Astrocyte of the cerebellum (primary cell): ENCODE measurements around the gene SFRP4.
"Not testable (repeated sequence)": the region's sequence is repeated elsewhere in the genome, so short reads cannot be mapped to it uniquely, and the experiment has no call there.

Experiments used
- DNase-seq: peaks from one replicate; pipeline ENCODE4 v3.0.0-alpha.2; 2011; ENCODE audit warnings: low read depth
- H3K4me3 ChIP-seq: 2 replicates; pipeline ENCODE4 v1.5.1; 2011; ENCODE audit warnings: mild to moderate bottlenecking, low read depth, low read length, moderate library complexity
- in situ Hi-C: cut with HindIII; loops from 2 replicates; pipeline ENCODE4 v1.10.0; 2017; ENCODE audit warnings: low sequenced_read_pairs
- TF ChIP-seq, protein P1 (sequence below): IDR thresholded peaks from 2 replicates; pipeline ENCODE4 v1.5.1; 2012; ENCODE audit warnings: low read length, low read depth, moderate library complexity, mild to moderate bottlenecking; ENCODE audit errors: missing control alignments

Gene SFRP4

DNA sequence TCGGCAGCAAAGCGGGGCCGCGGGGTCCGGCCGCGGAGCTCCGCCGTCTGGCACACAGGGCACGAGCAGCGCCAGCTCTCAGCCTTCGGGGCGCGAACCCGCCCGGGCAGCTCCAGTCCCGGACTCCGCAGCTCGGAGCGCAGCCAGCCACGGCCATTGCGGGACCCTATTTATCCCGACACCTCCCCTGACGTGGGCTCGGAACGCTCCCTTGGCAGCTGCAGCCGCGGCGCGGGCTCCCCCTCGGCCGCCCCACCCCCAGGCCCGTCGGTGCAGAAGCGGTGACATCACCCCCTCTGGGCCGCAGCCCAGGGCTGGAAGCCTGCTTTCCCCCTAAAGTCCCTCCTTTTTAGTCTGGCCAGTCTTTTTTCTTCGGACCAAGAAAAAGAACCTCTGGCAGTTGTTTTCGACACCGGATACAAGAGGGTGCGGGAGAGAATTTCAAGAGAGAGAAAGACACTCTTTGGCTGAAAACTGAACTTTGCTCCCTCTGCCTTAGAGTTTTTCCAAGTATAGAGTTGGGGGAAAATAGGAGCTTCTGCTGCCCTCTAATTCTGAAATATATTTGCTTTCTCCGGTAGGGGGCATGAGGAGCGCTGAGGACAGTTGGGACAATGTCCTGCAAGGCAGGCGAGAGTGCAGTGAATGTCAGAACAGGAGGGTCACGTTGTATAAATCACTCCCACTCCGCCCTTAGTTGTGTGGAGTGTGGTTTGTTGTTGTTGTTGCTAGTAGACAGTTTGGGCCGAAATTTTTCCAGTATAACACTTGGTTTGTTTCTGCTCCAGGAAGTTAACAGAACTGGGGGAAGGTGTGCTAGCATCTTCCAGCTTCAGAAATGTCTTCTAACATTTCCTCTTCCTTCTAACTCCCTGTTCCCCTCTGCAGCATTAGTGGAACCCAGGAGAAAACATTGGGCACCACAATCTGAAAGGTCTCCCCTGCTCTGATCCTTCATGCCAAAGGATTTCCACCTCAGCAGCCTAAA lies at the start of gene SFRP4:
TSS of gene SFRP4 (minus strand) at position 145 of the 988 bp plus-strand sequence. CDS start 280 bp downstream, outside the sequence.
- peak; percentile 63 for DNase-seq
- in situ Hi-C loops: loop anchor here (25.0 kb wide), 1 partner anchor 395 kb away; no protein-coding TSS in a partner anchor
- TF ChIP-seq, protein P1, sequence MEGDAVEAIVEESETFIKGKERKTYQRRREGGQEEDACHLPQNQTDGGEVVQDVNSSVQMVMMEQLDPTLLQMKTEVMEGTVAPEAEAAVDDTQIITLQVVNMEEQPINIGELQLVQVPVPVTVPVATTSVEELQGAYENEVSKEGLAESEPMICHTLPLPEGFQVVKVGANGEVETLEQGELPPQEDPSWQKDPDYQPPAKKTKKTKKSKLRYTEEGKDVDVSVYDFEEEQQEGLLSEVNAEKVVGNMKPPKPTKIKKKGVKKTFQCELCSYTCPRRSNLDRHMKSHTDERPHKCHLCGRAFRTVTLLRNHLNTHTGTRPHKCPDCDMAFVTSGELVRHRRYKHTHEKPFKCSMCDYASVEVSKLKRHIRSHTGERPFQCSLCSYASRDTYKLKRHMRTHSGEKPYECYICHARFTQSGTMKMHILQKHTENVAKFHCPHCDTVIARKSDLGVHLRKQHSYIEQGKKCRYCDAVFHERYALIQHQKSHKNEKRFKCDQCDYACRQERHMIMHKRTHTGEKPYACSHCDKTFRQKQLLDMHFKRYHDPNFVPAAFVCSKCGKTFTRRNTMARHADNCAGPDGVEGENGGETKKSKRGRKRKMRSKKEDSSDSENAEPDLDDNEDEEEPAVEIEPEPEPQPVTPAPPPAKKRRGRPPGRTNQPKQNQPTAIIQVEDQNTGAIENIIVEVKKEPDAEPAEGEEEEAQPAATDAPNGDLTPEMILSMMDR: peak; percentile 77
- peak within 1 kb of the TSS; percentile 74 for H3K4me3 ChIP-seq

DNA sequence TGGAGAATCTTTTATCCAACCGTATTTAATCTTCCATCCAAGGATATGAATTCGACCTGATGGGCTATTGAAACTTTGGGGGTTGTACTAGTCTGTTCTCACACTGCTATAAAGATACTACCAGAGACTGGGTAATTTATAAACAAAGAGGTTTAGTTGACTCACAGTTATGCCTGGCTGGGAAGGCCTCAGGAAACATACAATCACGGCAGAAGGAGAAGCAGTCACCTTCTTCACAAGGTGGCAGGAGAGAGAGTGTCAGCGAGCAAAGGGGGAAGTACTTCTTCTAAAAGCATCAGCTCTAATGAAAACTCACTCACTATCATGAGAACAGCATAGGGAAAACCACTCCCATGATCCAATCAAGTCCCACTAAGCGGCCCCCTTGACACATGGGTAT lies 47.6 kb upstream of the SFRP4 start:
- in situ Hi-C loops: no loop called here
- TF ChIP-seq, protein P1: no peak
- no peak overlapping the region for H3K4me3 ChIP-seq
- no peak for DNase-seq

DNA sequence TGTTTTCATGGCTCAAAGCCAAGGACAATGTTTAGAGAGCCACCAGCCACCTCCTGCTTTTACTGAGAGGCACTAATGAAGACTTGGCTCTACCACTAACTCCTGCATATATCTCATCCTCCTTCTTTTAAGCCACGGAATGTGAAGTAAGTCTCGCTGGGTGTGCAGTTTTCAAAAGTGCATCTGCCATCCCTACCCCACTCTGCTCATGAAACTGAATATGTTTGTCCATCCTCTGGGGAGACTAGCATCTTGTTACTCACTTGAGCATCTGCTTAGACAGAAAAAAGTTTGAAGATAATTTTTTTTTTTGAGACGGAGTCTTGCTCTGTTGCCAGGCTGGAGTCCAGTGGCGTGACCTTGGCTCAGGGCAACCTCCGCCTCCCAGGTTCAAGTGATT lies 44.6 kb upstream of the SFRP4 start:
- in situ Hi-C loops: no loop called here
- no peak for DNase-seq
- TF ChIP-seq, protein P1: no peak
- H3K4me3 ChIP-seq: no peak overlapping the region

DNA sequence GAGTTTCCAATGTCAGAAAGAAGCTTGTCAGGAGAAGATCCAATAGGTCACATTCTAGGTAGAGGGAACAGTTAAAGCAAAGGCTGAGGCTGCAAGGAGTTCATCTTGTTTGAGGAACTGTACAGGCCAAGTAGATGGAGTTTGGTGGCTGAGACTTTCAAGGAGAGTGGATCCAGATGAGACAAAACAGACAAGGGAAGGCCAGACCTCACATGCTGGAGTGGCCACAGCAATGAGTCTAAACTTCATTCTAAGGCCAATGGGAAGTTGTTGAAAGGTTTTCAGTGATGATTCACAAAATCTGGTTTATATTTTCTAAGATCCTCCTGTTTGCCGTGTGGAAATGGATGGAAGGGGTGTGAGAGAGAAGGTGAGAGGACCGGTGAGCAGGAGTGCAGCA lies 43.9 kb upstream of the SFRP4 start:
- in situ Hi-C loops: no loop called here
- TF ChIP-seq, protein P1: no peak
- DNase-seq: no peak
- no peak overlapping the region for H3K4me3 ChIP-seq

DNA sequence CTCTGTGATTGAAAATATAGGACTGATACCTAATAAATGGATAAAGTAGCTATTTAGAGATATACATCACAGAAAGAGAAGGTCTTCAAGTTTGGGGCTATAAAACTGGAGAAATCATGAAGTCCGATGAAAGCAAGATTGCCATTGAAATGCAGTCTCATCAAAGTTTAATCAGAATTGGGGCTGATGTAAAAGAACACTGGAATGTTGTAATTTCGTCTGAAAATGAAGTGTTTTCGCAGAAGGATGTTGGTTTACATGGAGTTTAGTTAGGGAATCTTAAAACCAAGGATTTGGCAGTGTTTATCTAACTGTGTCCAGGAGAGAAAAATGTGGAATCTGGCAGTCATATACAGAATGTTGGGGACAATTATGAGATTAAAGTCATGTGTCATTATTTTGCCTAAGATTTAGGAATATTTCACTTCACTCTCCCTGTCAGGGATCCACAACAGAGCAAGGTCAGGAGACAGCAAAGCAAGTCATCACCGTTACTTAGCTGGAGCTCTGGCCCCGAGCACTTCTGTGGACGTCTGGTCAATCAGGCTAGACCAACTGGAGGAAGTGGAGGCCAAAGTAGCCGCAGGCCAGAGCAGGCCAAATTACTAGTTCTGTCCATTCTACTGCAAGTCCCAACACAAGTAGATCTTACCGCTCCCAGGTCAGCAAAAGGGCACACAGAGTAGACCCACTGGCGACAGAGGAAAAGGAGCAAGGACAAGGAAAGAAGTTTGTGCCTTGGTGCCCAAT lies 40.8 kb upstream of the SFRP4 start:
- H3K4me3 ChIP-seq: no peak overlapping the region
- in situ Hi-C loops: no loop called here
- TF ChIP-seq, protein P1: no peak
- DNase-seq: no peak

DNA sequence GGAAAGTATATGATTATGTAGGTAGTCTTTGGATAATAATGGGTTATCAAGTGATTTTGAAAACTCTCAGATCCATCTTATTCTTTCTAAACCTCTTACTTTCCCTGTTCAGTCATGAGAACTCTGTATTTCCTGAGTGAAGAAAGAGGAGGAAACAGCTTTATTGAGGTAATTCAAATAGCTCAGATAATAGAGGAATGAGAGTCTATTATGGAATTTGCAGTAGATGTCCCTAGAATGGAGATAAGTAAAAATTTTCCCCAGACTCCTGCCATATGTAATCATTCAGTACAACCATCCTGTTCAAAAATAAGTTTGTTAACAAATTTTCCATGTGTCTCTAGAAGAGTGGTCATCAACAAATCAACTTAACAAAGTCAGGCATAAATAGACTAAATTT lies 40.2 kb upstream of the SFRP4 start:
- no peak for DNase-seq
- TF ChIP-seq, protein P1: no peak
- in situ Hi-C loops: no loop called here

DNA sequence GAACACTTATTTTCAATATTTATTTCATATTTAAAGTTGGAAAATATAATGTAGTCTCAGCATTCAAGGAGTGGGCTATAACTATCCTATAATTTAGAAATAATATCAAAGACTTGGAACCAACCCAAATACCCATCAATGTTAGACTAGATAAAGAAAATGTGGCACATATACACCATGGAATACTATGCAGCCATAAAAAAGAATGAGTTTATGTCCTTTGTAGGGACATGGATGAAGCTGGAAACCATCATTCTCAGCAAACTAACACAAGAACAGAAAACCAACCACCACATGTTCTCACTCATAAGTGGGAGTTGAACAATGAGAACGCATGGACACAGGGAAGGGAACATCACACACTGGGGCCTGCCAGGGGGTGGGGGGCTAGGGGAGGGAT lies 37.6 kb upstream of the SFRP4 start:
- in situ Hi-C loops, H3K4me3 ChIP-seq, DNase-seq: not testable (repeated sequence)

More for the DNA sequence above, 40.2 kb upstream of the SFRP4 start:
- no peak overlapping the region for H3K4me3 ChIP-seq
